Measurements from ENCODE around the gene LZTS3.
A peak's percentile ranks its signal among the peaks of the same experiment; 100 is the strongest.
"Not testable (repeated sequence)": the region's sequence is repeated elsewhere in the genome, so short reads cannot be mapped to it uniquely, and the experiment has no call there.

The LZTS3 gene

GRCh38 chr20:3133155-3133554 is 40.2 kb downstream of the LZTS3 start:
- no peak for DNase-seq

- DNase-seq: no peak
These were observed 43.2 kb downstream of the LZTS3 start for GRCh38 chr20:3130051-3130600.

- no peak for DNase-seq
These were observed 44.3 kb downstream of the LZTS3 start for GRCh38 chr20:3129094-3129493.

- DNase-seq: no peak
These were observed 44.9 kb downstream of the LZTS3 start for GRCh38 chr20:3128275-3128984.

- no peak for DNase-seq
These were observed 46.9 kb downstream of the LZTS3 start for GRCh38 chr20:3126527-3126859.

GRCh38 chr20:3125776-3126526 is 47.4 kb downstream of the LZTS3 start:
- DNase-seq: not testable (repeated sequence)

DNA sequence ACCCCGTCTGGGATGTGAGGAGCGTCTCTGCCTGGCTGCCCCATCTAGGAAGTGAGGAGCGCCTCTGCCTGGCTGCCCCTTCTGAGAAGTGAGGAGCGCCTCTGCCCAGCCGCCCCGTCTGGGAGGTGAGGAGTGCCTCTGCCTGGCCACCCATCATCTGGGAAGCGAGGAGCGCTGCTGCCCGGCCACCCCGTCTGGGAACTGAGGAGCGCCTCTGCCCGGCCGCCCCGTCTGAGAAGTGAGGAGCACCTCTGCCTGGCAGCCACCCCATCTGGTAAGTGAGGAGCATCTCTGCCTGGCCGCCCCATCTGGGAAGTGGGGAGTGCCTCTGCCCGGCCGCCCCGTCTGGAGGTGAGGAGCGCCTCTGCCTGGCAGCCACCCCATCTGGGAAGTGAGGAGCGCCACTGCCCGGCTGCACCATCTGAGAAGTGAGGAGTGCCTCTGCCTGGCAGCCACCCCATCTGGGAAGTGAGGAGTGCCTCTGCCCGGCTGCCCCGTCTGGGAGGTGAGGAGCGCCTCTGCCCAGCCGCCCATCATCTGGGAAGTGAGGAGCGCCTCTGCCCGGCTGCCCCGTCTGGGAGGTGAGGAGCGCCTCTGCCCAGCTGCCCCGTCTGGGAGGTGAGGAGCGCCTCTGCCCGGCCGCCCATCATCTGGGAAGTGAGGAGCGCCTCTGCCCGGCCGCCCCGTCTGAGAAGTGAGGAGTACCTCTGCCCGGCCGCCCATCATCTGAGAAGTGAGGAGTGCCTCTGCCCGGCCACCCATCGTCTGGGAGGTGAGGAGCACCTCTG is 48.4 kb downstream of the LZTS3 start:
- not testable (repeated sequence) for DNase-seq

DNA sequence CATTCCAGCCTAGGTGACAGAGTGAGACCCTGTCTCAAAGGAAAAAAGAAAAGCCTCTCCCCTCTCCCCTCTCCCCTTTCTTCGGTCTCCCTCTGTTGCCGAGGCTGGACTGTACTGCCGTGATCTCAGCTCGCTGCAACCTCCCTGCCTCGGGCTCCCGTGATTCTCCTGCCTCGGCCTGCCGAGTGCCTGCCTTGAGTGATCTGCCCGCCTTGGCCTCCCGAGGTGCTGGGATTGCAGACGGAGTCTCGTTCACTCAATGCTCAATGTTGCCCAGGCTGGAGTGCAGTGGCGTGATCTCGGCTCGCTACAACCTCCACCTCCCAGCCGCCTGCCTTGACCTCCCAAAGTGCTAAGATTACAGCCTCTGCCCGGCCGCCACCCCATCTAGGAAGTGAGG is 49.2 kb downstream of the LZTS3 start:
- not testable (repeated sequence) for DNase-seq

- DNase-seq: no peak
These were observed 49.8 kb downstream of the LZTS3 start for GRCh38 chr20:3123542-3123941.

DNA sequence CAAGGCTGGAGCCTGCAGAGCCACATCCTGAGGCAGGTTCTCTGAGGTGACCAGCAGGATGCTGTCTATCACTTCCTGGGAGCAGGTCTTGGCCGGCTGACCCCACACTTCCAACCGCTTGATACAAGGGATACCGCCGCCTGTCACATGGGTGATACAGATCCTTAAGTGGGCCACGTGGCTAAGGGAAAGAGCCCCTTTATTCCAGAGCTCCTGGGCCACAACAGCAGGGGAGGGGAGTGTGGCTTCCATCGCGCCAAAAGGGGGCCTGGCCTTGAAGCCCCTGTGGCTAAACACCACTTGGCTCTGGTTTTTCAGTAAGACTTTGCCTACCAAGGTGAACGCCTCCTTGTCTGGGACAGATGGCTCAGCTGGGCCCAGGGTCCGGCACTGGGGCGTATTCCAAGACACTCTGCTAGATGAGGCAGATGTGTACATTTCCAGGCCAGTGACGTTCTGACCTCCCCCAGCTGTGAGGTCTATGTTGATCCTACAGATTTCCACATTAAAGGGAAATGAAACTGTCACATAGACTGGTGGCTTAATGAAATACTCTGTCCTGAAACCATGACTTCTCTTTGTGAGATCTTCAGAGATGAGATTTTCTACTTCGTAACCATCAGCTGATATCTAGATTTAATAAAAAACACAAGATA is 51.3 kb downstream of the LZTS3 start:
- DNase-seq: no peak

DNA sequence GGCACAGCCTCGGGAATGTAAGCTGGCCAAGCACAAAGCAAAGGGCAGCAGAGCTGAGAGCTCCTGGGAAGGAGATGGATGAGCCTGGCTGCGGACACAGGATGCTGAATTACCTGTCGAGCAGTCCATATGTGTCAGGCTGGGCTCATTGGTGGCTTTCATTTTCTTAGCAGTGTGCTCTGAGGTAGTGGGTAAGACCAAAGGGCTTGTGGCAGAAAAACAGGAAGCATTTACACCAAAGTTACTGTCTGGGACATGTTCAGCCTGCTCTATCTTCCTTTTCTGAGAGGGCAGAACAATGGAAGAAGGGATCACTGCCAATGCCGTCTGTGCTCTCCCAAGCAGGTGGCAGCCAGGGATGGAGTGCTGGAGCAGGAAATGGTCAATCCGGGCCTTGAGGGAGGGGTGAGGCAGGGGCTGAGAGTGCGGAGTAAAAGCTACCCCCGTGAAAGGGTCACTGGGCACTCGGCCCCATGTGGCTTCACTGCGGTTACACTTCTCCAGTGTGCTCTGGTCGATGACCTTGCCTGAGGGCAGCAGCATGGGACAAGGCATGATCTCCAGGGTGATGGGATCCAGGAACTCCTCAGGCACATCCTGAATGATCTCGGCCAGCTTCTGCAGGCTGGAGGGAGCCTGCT is 52.0 kb downstream of the LZTS3 start:
- DNase-seq: no peak

DNA sequence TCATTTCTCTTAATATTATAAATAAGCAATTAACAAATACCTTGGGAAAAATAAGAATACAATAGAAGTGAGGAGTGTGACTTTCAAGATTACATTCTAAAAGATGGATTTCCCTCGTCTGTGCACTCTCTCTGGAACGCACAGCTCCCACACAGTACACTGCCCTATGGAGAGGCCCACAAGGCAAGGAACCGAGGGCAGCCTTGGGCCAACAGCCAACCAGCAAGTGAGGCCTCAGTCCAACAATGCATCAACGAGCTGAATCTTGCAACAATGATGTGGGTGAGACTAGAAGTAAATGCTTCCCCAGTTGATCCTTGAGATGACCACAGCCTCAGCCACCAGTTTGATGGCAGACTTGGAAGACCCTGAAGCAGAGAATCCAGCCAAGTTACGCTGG is 54.3 kb downstream of the LZTS3 start:
- DNase-seq: no peak

GRCh38 chr20:3117839-3118379 is 55.4 kb downstream of the LZTS3 start:
- peak; percentile 87 for DNase-seq

- no peak for DNase-seq
These were observed 57.0 kb downstream of the LZTS3 start for GRCh38 chr20:3116341-3116740.

DNA sequence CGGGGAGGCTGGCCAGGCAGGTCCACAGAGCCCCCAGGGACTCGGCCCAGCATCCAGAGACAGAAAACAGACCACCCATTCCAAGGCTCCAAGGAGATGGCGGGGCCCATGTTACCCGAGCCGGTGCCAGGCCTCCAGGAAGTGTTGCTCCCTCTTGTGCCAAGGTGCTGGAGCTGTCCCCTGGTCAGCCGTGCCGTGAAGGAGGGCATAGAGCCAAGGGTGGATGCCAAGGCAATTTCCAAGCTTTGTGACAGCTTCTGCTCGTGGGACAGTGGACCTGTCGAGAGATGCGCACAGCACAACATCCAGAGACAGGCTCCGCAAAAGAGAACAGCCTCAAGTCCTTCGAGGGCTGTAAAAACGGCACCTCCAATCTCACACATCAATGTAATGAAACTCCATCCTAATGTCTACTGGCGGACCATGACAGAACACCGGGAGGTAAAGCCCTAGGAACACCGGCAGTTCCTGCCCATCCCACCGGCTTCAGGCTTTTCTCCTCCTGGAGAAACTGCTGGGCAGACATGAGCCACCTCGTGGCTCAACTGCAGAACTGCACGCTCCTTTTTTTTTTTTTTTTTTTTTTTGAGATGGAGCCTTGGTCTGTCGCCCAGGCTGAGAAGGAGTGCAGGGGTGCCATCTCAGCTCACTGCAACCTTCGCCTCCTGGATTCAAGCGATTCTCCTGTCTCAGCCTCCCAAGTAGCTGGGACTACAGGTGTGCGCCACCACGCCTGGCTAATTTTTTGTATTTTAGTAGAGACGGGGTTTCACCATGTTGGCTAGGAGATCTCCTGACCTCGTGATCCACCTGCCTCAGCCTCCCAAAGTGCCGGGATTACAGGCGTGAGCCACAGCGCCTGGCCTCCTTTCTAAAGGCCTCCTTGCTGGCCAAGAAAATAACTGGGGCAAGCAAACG is 57.9 kb downstream of the LZTS3 start:
- DNase-seq: peak; percentile 84
